ENCODE data around the gene SGF29.
"Not testable (repeated sequence)": the region's sequence is repeated elsewhere in the genome, so short reads cannot be mapped to it uniquely, and the experiment has no call there.

Gene SGF29

DNA sequence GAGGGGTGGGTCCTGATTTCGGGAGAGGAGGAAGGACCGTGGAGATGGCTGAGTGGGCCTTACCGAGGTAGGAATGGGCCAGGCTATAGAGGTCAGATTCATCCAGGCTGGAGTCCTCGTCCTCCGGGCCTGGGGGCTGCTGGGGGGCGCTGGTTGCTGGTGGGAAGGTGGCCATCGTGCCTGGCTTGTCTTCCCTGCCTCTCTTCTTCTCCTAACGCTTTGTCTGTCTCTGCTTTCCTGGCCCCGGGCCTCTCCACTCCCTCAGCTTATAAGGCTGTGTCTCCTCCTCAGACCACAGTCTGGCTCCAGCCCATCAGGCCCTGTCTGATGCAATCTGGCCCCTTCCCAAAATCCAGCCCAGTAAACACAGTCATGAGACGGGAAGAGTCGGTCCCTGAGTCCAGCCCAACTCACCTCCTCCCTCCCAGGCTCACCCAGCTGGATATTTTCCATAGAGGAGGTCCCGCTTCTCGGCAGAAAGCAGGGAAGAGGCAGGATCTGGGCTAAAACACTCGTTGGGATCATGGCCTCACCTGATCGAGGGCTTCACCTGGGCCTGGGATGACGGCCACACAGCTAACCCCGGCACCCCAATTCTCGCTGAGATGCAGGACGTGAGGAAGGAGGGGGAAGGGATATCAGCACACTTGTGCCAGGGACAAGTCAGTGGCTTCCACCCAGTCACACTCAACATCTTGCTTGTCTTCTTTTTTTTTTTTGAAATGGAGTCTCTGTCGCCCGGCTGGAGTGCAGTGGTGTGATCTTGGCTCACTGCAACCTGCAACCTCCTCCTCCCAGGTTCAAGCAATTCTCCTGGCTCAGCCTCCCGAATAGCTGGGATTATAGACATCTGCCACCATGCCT lies 14.8 kb upstream of the SGF29 start, which contains the start of gene NUPR1:
Gene NUPR1, minus strand, starts transcription at position 242 of the 864 bp plus-strand sequence. Its CDS starts 67 bp downstream, at position 175.
- Mint-ChIP-seq H3K27me3 (ENCODE audit: low read depth, poor library complexity) (peaks cover 17% of the 10 kb centered on the region), H3K4me1 (peaks cover 11% of the 10 kb centered on the region), H3K9me3 (no peaks in the 10 kb centered on the region), H3K36me3 (ENCODE audit: low read depth) (no peaks in the 10 kb centered on the region), H3K27ac (peak within 1 kb of the TSS; percentile 86), H3K4me3 (no peak within 1 kb of the TSS)
- TF ChIP-seq, protein P1, sequence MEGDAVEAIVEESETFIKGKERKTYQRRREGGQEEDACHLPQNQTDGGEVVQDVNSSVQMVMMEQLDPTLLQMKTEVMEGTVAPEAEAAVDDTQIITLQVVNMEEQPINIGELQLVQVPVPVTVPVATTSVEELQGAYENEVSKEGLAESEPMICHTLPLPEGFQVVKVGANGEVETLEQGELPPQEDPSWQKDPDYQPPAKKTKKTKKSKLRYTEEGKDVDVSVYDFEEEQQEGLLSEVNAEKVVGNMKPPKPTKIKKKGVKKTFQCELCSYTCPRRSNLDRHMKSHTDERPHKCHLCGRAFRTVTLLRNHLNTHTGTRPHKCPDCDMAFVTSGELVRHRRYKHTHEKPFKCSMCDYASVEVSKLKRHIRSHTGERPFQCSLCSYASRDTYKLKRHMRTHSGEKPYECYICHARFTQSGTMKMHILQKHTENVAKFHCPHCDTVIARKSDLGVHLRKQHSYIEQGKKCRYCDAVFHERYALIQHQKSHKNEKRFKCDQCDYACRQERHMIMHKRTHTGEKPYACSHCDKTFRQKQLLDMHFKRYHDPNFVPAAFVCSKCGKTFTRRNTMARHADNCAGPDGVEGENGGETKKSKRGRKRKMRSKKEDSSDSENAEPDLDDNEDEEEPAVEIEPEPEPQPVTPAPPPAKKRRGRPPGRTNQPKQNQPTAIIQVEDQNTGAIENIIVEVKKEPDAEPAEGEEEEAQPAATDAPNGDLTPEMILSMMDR (IDR thresholded peaks at IDR 0.05): no peak
- no peak for DNase-seq

DNA sequence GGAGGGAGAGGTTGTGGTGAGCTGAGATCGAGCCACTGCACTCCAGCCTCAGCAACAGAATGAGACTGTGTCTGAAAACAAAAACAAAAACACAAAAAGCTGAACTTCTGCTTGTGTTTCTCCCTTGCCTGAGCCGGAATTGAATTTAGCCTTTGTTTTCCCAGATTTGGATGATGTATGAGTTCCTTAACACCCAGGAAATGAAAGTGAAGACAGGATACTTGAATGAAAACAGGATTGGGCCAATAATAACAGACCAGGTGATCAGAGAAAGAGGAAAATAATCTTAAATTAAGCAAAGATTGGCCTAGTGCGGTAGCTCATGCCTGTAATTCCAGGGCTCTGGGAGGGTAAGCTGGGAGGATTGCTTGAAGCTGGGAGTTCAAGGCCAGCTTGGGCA lies 13.4 kb upstream of the SGF29 start:
- peaks cover 11% of the 10 kb centered on the region for H3K4me1 Mint-ChIP-seq
- TF ChIP-seq, protein P1 (IDR thresholded peaks at IDR 0.05): no peak
- no peak for DNase-seq
- H3K27ac Mint-ChIP-seq: no peak overlapping the region
- H3K4me3 Mint-ChIP-seq: no peak overlapping the region
- no peaks in the 10 kb centered on the region for H3K36me3 Mint-ChIP-seq (ENCODE audit: low read depth)
- no peaks in the 10 kb centered on the region for H3K9me3 Mint-ChIP-seq
- H3K27me3 Mint-ChIP-seq (ENCODE audit: low read depth, poor library complexity): peaks cover 17% of the 10 kb centered on the region

DNA sequence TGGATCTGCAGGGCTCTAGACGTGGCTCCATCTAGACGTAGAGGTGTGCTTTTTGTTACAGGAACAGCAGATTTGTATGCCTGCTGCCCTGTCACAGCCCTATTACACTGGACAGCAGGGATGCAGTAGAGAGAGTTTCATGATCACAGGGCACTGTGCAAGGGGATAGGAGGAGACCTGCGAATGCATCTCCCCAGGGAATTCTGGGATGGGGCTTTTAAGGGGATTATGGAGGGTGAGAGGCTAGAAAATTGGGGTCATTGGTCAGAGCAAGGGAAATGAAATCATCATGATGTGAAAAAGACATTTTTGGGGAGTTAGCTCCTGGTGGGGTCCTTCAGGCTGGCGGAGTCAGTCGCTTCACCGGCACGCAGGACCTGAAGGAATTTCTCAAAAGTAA lies 11.1 kb upstream of the SGF29 start:
- peak overlapping the region; percentile 10 for H3K4me3 Mint-ChIP-seq
- no peaks in the 10 kb centered on the region for H3K9me3 Mint-ChIP-seq
- H3K36me3 Mint-ChIP-seq (ENCODE audit: low read depth): no peaks in the 10 kb centered on the region
- peaks cover 11% of the 10 kb centered on the region for H3K4me1 Mint-ChIP-seq
- DNase-seq: no peak
- no peak overlapping the region for H3K27ac Mint-ChIP-seq
- H3K27me3 Mint-ChIP-seq (ENCODE audit: low read depth, poor library complexity): peaks cover 18% of the 10 kb centered on the region
- TF ChIP-seq, protein P1 (IDR thresholded peaks at IDR 0.05): no peak

DNA sequence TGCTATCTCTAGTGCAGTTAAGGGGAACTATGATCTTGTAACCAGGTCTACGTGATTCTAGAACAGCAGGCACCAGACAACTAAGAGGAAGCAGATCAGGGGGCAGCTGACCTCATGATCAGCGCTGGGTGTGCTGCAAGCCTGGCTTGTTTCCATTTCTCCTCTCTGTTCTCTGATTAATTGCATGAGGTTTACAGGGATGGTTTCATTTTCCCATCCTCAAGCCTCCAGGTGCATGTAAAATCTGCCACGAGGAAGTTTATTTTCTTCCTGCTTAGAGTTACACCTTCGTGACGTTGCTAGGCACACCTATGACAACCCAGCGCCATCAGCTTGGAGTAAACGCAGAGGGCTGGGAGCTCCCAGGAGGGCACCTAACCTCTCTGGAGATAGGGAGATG lies 10.6 kb upstream of the SGF29 start:
- DNase-seq: no peak
- Mint-ChIP-seq H3K4me3 (no peak overlapping the region), H3K27me3 (ENCODE audit: low read depth, poor library complexity) (peaks cover 19% of the 10 kb centered on the region), H3K27ac (no peak overlapping the region), H3K36me3 (ENCODE audit: low read depth) (no peaks in the 10 kb centered on the region), H3K9me3 (no peaks in the 10 kb centered on the region), H3K4me1 (peaks cover 14% of the 10 kb centered on the region)
- TF ChIP-seq, protein P1 (IDR thresholded peaks at IDR 0.05): no peak

DNA sequence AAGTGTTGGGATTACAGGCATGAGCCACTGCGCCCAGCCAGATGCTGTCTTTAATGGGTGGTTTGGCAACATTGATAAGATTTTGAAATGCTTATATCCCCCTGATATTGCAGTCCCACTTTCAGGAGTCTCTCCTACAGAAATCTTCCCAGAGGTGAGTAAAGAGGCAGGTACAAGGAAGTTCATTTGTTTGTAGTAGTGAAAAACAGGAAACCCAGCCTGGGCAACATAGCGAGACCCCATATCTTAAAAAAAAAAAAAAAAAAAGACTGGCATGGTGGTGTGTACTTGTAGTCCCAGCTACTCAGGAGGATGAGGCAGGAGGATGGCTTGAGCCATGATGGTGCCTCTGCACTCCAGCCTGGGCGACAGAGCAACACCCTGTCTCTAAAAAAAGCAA lies 8.7 kb upstream of the SGF29 start:
- Mint-ChIP-seq H3K4me3 (no peak overlapping the region), H3K27me3 (ENCODE audit: low read depth, poor library complexity) (peaks cover 21% of the 10 kb centered on the region), H3K36me3 (ENCODE audit: low read depth) (no peaks in the 10 kb centered on the region), H3K27ac (no peak overlapping the region), H3K9me3 (no peaks in the 10 kb centered on the region), H3K4me1 (peaks cover 22% of the 10 kb centered on the region)
- TF ChIP-seq, protein P1 (IDR thresholded peaks at IDR 0.05): no peak
- no peak for DNase-seq

DNA sequence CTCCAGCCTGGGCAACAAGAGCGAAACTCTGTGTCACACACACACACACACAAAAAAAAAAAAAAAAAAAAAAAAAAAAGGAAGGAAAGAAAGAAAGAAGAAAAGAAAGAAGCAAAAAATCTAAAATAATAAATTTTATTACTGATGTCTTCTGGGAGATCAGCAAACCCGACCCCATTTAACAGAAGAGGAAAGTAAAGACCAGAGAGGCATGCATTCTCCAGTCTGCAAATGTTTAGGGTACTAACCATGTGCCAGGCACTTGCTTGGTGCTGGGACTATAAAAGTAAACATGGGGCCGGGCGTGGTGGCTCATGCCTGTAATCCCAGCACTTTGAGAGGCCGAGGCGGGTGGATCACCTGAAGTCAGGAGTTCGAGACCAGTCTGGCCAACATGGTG lies 7.8 kb upstream of the SGF29 start:
- not testable (repeated sequence) for H3K36me3 Mint-ChIP-seq (ENCODE audit: low read depth); DNase-seq; H3K4me3 Mint-ChIP-seq; H3K27ac Mint-ChIP-seq; H3K9me3 Mint-ChIP-seq
- Mint-ChIP-seq H3K4me1 (peaks cover 22% of the 10 kb centered on the region), H3K27me3 (ENCODE audit: low read depth, poor library complexity) (peaks cover 21% of the 10 kb centered on the region)
